ENCODE results near the gene MASP2.
A peak's percentile ranks its signal among the peaks of the same experiment; 100 is the strongest.
"Not testable (repeated sequence)": the region's sequence is repeated elsewhere in the genome, so short reads cannot be mapped to it uniquely, and the experiment has no call there.

Gene MASP2

GRCh38 chr1:11039351-11040104, 7.5 kb downstream of the MASP2 start:
- Histone ChIP-seq H3K27me3 (ENCODE audit: insufficient read depth, low read length) (no peaks in the 10 kb centered on the region), H3K27ac (ENCODE audit: low read depth, low read length, poor library complexity, severe bottlenecking) (no peak overlapping the region), H3K4me3 (ENCODE audit: low read depth, low read length, poor library complexity, severe bottlenecking) (no peak overlapping the region), H3K9ac (ENCODE audit: low read length) (no peak overlapping the region), H3K4me2 (ENCODE audit: low read length) (no peak overlapping the region), H2AFZ (ENCODE audit: low read length) (no peak overlapping the region), H3K79me2 (ENCODE audit: insufficient read depth, low read length) (no peaks in the 10 kb centered on the region), H3K4me1 (ENCODE audit: insufficient read depth, low read length, severe bottlenecking) (no peaks in the 10 kb centered on the region), H3F3A (ENCODE audit: insufficient read depth, low read length) (no peaks in the 10 kb centered on the region), H3K9me3 (ENCODE audit: low read length) (no peaks in the 10 kb centered on the region), H4K20me1 (ENCODE audit: insufficient read depth, low read length) (no peaks in the 10 kb centered on the region), H3K9me2 (ENCODE audit: low read depth, low read length) (no peaks in the 10 kb centered on the region), H3K36me3 (ENCODE audit: insufficient read depth, low read length) (no peaks in the 10 kb centered on the region)
- TF ChIP-seq CTCF (IDR thresholded peaks at IDR 0.05; ENCODE audit: low read length) = no peak
- TF ChIP-seq EZH2 (IDR thresholded peaks at IDR 0.05; ENCODE audit: borderline replicate concordance, low read length) = no peak

- H2AFZ ChIP-seq (ENCODE audit: low read length) = no peak overlapping the region
- no peak overlapping the region for H3K4me2 ChIP-seq (ENCODE audit: low read length)
Observed at GRCh38 chr1:11037740-11038182, 9.3 kb downstream of the MASP2 start.

GRCh38 chr1:11037019-11037739, 9.9 kb downstream of the MASP2 start:
- H3F3A ChIP-seq (ENCODE audit: insufficient read depth, low read length); H3K9ac ChIP-seq (ENCODE audit: low read length); H3K9me3 ChIP-seq (ENCODE audit: low read length); H3K9me2 ChIP-seq (ENCODE audit: low read depth, low read length); H3K27me3 ChIP-seq (ENCODE audit: insufficient read depth, low read length); H3K4me2 ChIP-seq (ENCODE audit: low read length); H3K27ac ChIP-seq (ENCODE audit: low read depth, low read length, poor library complexity, severe bottlenecking); H3K79me2 ChIP-seq (ENCODE audit: insufficient read depth, low read length); H4K20me1 ChIP-seq (ENCODE audit: insufficient read depth, low read length); H3K4me3 ChIP-seq (ENCODE audit: low read depth, low read length, poor library complexity, severe bottlenecking); H3K4me1 ChIP-seq (ENCODE audit: insufficient read depth, low read length, severe bottlenecking); H2AFZ ChIP-seq (ENCODE audit: low read length); H3K36me3 ChIP-seq (ENCODE audit: insufficient read depth, low read length): not testable (repeated sequence)

More at GRCh38 chr1:11037740-11038182, 9.3 kb downstream of the MASP2 start:
- H3K27me3 ChIP-seq (ENCODE audit: insufficient read depth, low read length) = no peaks in the 10 kb centered on the region
- no peak overlapping the region for H3K9ac ChIP-seq (ENCODE audit: low read length)
- no peak overlapping the region for H3K4me3 ChIP-seq (ENCODE audit: low read depth, low read length, poor library complexity, severe bottlenecking)
- H3F3A ChIP-seq (ENCODE audit: insufficient read depth, low read length) = no peaks in the 10 kb centered on the region
- no peaks in the 10 kb centered on the region for H3K79me2 ChIP-seq (ENCODE audit: insufficient read depth, low read length)
- H3K36me3 ChIP-seq (ENCODE audit: insufficient read depth, low read length) = no peaks in the 10 kb centered on the region
- no peak overlapping the region for H3K27ac ChIP-seq (ENCODE audit: low read depth, low read length, poor library complexity, severe bottlenecking)
- no peaks in the 10 kb centered on the region for H3K9me3 ChIP-seq (ENCODE audit: low read length)
- no peaks in the 10 kb centered on the region for H4K20me1 ChIP-seq (ENCODE audit: insufficient read depth, low read length)
- H3K9me2 ChIP-seq (ENCODE audit: low read depth, low read length) = no peaks in the 10 kb centered on the region
- H3K4me1 ChIP-seq (ENCODE audit: insufficient read depth, low read length, severe bottlenecking) = no peaks in the 10 kb centered on the region
- TF ChIP-seq EZH2 (IDR thresholded peaks at IDR 0.05; ENCODE audit: borderline replicate concordance, low read length) = no peak
- peak; percentile 99 for TF ChIP-seq CTCF (IDR thresholded peaks at IDR 0.05; ENCODE audit: low read length)

Data from OCI-LY1 (cell line).